ENCODE results near the gene WDR70.

The WDR70 gene

GRCh38 chr5:37694867-37695266, 315.7 kb downstream of the WDR70 start:
- DNase-seq = no peak

GRCh38 chr5:37695647-37696046, 316.5 kb downstream of the WDR70 start:
- no peak for DNase-seq

- DNase-seq = no peak
Observed at GRCh38 chr5:37696190-37697021, 317.3 kb downstream of the WDR70 start.

- no peak for DNase-seq
Observed at GRCh38 chr5:37701868-37702267, 322.8 kb downstream of the WDR70 start.

- DNase-seq = no peak
Observed at GRCh38 chr5:37703841-37704241, 324.7 kb downstream of the WDR70 start.

GRCh38 chr5:37704406-37704805, 325.3 kb downstream of the WDR70 start:
- no peak for DNase-seq

- DNase-seq = no peak
Observed at GRCh38 chr5:37709020-37709419, 329.9 kb downstream of the WDR70 start.

- no peak for DNase-seq
Observed at GRCh38 chr5:37710965-37711364, 331.8 kb downstream of the WDR70 start.

- no peak for DNase-seq
Observed at GRCh38 chr5:37712750-37713149, 333.6 kb downstream of the WDR70 start.

GRCh38 chr5:37714756-37715155, 335.6 kb downstream of the WDR70 start:
- no peak for DNase-seq

- DNase-seq = no peak
Observed at GRCh38 chr5:37715361-37715760, 336.2 kb downstream of the WDR70 start.

- DNase-seq = no peak
Observed at GRCh38 chr5:37715992-37716391, 336.9 kb downstream of the WDR70 start.

- DNase-seq = no peak
Observed at GRCh38 chr5:37716405-37716804, 337.3 kb downstream of the WDR70 start.

- DNase-seq = no peak
Observed at GRCh38 chr5:37717276-37717612, 338.1 kb downstream of the WDR70 start.

- peak; percentile 7 for DNase-seq
Observed at GRCh38 chr5:37717613-37718431, 338.7 kb downstream of the WDR70 start.

GRCh38 chr5:37720550-37720952, 341.4 kb downstream of the WDR70 start:
- DNase-seq = no peak

GRCh38 chr5:37721447-37721871, 342.3 kb downstream of the WDR70 start:
- DNase-seq = no peak

GRCh38 chr5:37722236-37723161, 343.4 kb downstream of the WDR70 start:
- DNase-seq = no peak

- no peak for DNase-seq
Observed at GRCh38 chr5:37723162-37723961, 344.2 kb downstream of the WDR70 start.

GRCh38 chr5:37724395-37725125, 345.4 kb downstream of the WDR70 start:
- no peak for DNase-seq

GRCh38 chr5:37725185-37725584, 346.1 kb downstream of the WDR70 start:
- DNase-seq = no peak
